Tibial nerve (tissue), 4 donors: ENCODE measurements around the gene PCDHGB3. TPM values are rescaled to one million over a fixed set of nuclear protein-coding genes. Genes with fewer than 3 reads are reported as not detected.
"Not testable (repeated sequence)": the region's sequence is repeated elsewhere in the genome, so short reads cannot be mapped to it uniquely, and the experiment has no call there.

Experiments
- DNase-seq, 2 donors: peaks; one replicate each; pipeline ENCODE4 v3.0.0-alpha.2; 2019; ENCODE audit warnings: low spot score in 2 of 2
- H3K27ac ChIP-seq, 4 donors: fragments of 200-600 bp; sonication (generic) in 3 of 4; one replicate each; pipeline ENCODE4 v1.5.1; 2017 to 2019; ENCODE audit warnings: mild to moderate bottlenecking in 1 of 4
- H3K27me3 ChIP-seq, 2 donors: fragments of 200-600 bp; sonication (generic) in 1 of 2; one replicate each; pipeline versions ENCODE4 v1.5.1 to v1.6.0; 2017 to 2019
- H3K36me3 ChIP-seq, 3 donors: fragments of 200-600 bp; sonication (generic); one replicate each; pipeline ENCODE4 v1.5.1; 2018 to 2019
- H3K4me1 ChIP-seq, 4 donors: fragments of 200-600 bp; sonication (generic) in 3 of 4; one replicate each; pipeline ENCODE4 v1.5.1; 2017 to 2019
- H3K4me3 ChIP-seq, 4 donors: fragments of 200-600 bp; sonication (generic) in 3 of 4; one replicate each; pipeline ENCODE4 v1.5.1; 2017 to 2019; ENCODE audit warnings: mild to moderate bottlenecking in 1 of 4, moderate library complexity in 1 of 4
- H3K9me3 ChIP-seq, 4 donors: fragments of 200-600 bp; sonication (generic) in 3 of 4; one replicate each; pipeline ENCODE4 v1.5.1; 2017 to 2019
- EP300 ChIP-seq, 2 donors: sonication (generic); formaldehyde crosslinking; IDR thresholded peaks; one replicate each; pipeline ENCODE4 v1.6.1; 2017; ENCODE audit warnings: antibody characterized with exemption in 2 of 2, mild to moderate bottlenecking in 1 of 2
- POLR2A ChIP-seq, 2 donors: fragments of 450-650 bp; IDR thresholded peaks; one replicate each; pipeline ENCODE4 v1.6.1; 2017; ENCODE audit warnings: antibody characterized with exemption in 2 of 2, mild to moderate bottlenecking in 2 of 2, moderate library complexity in 2 of 2
- WGBS, 2 donors: methylation state at CpG; one replicate each; pipeline ENCODE4 v1.1.5; 2018; 5-methylcytosine and 5-hydroxymethylcytosine counted together
- total RNA-seq, 4 donors: library from RNA; depleted of rRNA; stranded (reverse); fragments of >200 nt; gene quantifications; one replicate each; pipeline ENCODE4 v1.1.0, GENCODE V29; 2016
- TF ChIP-seq, protein P1 (sequence below), 5 experiments: fragments of 200-600 bp in 3 of 5; fragments of 450-650 bp in 2 of 5; sonication (generic) in 3 of 5; IDR thresholded peaks; one replicate each; pipeline ENCODE4 v1.5.1; 2016 to 2019; ENCODE audit warnings: antibody characterized with exemption in 5 of 5, mild to moderate bottlenecking in 3 of 5, moderate library complexity in 2 of 5

PCDHGB3 gene
- total RNA-seq, 4 donors from 2014 or later: 7.8 to 12.4 (median 10.1) TPM

DNA sequence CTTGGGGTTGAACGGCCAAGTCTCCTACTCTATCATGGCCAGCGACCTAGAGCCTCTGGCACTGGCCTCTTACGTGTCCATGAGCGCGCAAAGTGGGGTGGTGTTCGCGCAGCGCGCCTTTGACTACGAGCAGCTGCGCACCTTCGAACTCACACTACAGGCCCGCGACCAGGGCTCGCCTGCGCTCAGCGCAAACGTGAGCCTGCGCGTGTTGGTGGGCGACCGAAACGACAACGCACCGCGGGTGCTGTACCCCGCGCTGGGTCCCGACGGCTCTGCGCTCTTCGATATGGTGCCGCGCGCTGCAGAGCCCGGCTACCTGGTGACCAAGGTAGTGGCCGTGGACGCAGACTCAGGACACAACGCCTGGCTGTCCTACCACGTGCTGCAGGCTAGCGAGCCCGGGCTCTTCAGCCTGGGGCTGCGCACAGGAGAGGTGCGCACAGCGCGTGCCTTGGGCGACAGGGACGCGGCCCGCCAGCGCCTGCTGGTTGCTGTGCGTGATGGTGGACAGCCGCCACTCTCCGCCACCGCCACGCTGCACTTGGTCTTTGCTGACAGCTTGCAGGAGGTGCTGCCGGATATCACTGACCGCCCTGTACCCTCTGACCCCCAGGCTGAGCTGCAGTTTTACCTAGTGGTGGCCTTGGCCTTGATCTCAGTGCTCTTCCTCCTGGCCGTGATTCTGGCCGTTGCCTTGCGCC lies 29.7 kb downstream of the PCDHGB3 start:
- no peak for TF ChIP-seq EP300 (IDR thresholded peaks at IDR 0.05)
- TF ChIP-seq, protein P1, sequence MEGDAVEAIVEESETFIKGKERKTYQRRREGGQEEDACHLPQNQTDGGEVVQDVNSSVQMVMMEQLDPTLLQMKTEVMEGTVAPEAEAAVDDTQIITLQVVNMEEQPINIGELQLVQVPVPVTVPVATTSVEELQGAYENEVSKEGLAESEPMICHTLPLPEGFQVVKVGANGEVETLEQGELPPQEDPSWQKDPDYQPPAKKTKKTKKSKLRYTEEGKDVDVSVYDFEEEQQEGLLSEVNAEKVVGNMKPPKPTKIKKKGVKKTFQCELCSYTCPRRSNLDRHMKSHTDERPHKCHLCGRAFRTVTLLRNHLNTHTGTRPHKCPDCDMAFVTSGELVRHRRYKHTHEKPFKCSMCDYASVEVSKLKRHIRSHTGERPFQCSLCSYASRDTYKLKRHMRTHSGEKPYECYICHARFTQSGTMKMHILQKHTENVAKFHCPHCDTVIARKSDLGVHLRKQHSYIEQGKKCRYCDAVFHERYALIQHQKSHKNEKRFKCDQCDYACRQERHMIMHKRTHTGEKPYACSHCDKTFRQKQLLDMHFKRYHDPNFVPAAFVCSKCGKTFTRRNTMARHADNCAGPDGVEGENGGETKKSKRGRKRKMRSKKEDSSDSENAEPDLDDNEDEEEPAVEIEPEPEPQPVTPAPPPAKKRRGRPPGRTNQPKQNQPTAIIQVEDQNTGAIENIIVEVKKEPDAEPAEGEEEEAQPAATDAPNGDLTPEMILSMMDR (IDR thresholded peaks at IDR 0.05): no peak
- H3K9me3 ChIP-seq: peaks cover 3 to 94% (median 50%) of the 10 kb centered on the region in 4 donors
- H3K36me3 ChIP-seq: peaks cover 0 to 14% (median 0%) of the 10 kb centered on the region in 3 donors
- H3K27me3 ChIP-seq: no peaks in the 10 kb centered on the region
- no peak overlapping the region for H3K4me3 ChIP-seq
- 26 to 31% methylated on average over 45 to 49 of the region's 61 CpGs for WGBS, 2 donors
- no peak overlapping the region for H3K27ac ChIP-seq
- no peak for DNase-seq
- no peaks in the 10 kb centered on the region for H3K4me1 ChIP-seq

DNA sequence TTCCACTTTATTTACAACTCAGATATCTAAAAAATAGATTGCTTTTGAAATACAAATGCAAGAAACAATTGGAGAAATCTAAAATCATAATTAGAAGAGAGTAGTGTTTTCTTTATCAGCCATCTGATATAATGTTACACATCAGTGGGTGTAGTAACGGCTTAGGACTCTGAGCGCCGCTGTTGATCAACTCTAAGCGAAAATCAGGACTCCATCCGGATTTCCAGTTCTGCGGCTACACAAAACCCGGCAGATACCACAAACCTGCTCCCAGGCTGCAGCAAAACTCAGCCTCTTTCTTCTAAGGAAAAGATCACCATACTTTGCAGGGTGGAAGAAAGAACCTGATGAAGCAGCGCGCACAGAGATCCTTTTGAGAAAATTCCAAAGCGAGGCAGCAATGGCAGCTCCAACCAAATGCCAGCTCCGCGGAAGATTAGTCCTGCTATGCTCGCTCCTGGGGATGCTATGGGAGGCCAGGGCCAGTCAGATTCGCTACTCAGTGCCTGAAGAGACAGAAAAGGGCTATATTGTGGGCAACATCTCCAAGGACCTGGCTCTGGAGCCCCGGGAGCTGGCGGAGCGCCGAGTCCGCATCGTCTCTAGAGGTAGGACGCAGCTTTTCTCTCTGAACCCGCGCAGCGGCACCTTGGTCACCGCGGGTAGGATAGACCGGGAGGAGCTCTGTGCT lies 32.7 kb downstream of the PCDHGB3 start, which contains the start of gene PCDHGA9:
PCDHGA9 (plus strand) TSS at position 226 of the 691 bp plus-strand sequence; CDS start at position 401, 175 bp downstream.
- peaks cover 0 to 94% (median 50%) of the 10 kb centered on the region in 4 donors for H3K9me3 ChIP-seq
- WGBS, 2 donors: 16 to 21% methylated on average over 27 of the region's 27 CpGs

GRCh38 chr5:141403387-141403786 lies 33.3 kb downstream of the PCDHGB3 start:
- TF ChIP-seq POLR2A (IDR thresholded peaks at IDR 0.05) (no peak), EP300 (IDR thresholded peaks at IDR 0.05) (no peak)
- TF ChIP-seq, protein P1 (IDR thresholded peaks at IDR 0.05): no peak
- 35 to 39% methylated on average over 22 of the region's 22 CpGs for WGBS, 2 donors
- H3K4me3 ChIP-seq: peak overlapping the region in 1 of 4 donors; percentile 34
- H3K36me3 ChIP-seq: peaks cover 0 to 22% (median 0%) of the 10 kb centered on the region in 3 donors
- H3K9me3 ChIP-seq: peaks cover 0 to 97% (median 52%) of the 10 kb centered on the region in 4 donors
- H3K27me3 ChIP-seq: no peaks in the 10 kb centered on the region
- no peaks in the 10 kb centered on the region for H3K4me1 ChIP-seq
- DNase-seq: no peak
- H3K27ac ChIP-seq: no peak overlapping the region

More for the DNA sequence above, 32.7 kb downstream of the PCDHGB3 start, which contains the start of gene PCDHGA9:
- no peak within 1 kb of the TSS for H3K27ac ChIP-seq
- no peaks in the 10 kb centered on the region for H3K27me3 ChIP-seq
- peaks cover 0 to 20% (median 0%) of the 10 kb centered on the region in 3 donors for H3K36me3 ChIP-seq
- DNase-seq: no peak
- no peaks in the 10 kb centered on the region for H3K4me1 ChIP-seq
- TF ChIP-seq, protein P1 (IDR thresholded peaks at IDR 0.05): peak in 1 of 5 experiments; percentile 8
- no peak for TF ChIP-seq EP300 (IDR thresholded peaks at IDR 0.05)
- H3K4me3 ChIP-seq: peak within 1 kb of the TSS in 1 of 4 donors; percentile 34

GRCh38 chr5:141407790-141408505 lies 37.9 kb downstream of the PCDHGB3 start, which contains the start of gene PCDHGB6:
Gene PCDHGB6 (plus strand): TSS chr5:141408021. CDS start chr5:141408203, 182 bp downstream.
- TF ChIP-seq, protein P1 (IDR thresholded peaks at IDR 0.05): peak; percentile 9 to 53 (median 41)
- not testable (repeated sequence) for H3K27me3 ChIP-seq, DNase-seq, H3K27ac ChIP-seq, H3K4me1 ChIP-seq
- H3K4me3 ChIP-seq: peak within 1 kb of the TSS in 3 of 4 donors; percentile 7 to 42 (median 16)
- WGBS, 2 donors: 13% methylated on average over 37 to 41 of the region's 51 CpGs
- H3K9me3 ChIP-seq: peaks cover 3 to 99% (median 46%) of the 10 kb centered on the region in 4 donors
- H3K36me3 ChIP-seq: peaks cover 0 to 42% (median 0%) of the 10 kb centered on the region in 3 donors
